SK-N-SH treated with all-trans-retinoic acid at 6 μM for 48 hours (cell line): ENCODE results near the gene PM20D1.

Experiments
- CREB5 ChIP-seq: fragments of 250-450 bp; sonication (Bioruptor Pico); IDR thresholded peaks from 2 replicates; pipeline ENCODE4 v1.5.1; 2020; ENCODE audit warnings: low read depth, mild to moderate bottlenecking, moderate library complexity
- GLIS3 ChIP-seq: fragments of 250-450 bp; sonication (Bioruptor Pico); IDR thresholded peaks from 2 replicates; pipeline ENCODE4 v1.5.0; 2020; ENCODE audit warnings: mild to moderate bottlenecking, moderate library complexity
- ISL1 ChIP-seq: fragments of 250-450 bp; sonication (Bioruptor Pico); IDR thresholded peaks from 2 replicates; pipeline ENCODE4 v2.1.2; 2022; ENCODE audit warnings: mild to moderate bottlenecking, moderate library complexity
- PATZ1 ChIP-seq: fragments of 250-450 bp; sonication (Bioruptor Pico); IDR thresholded peaks from 2 replicates; pipeline ENCODE4 v1.8.0; 2020; ENCODE audit warnings: mild to moderate bottlenecking, moderate library complexity, borderline replicate concordance
- PPARA ChIP-seq: fragments of 250-450 bp; sonication (Bioruptor Pico); IDR thresholded peaks from 2 replicates; pipeline ENCODE4 v1.5.0; 2020; ENCODE audit warnings: mild to moderate bottlenecking, borderline replicate concordance
- RARB ChIP-seq: fragments of 250-450 bp; sonication (Bioruptor Pico); IDR thresholded peaks from 2 replicates; pipeline ENCODE4 v1.8.0; 2021; ENCODE audit warnings: mild to moderate bottlenecking, moderate library complexity
- ZFP30 ChIP-seq: fragments of 450-650 bp; formaldehyde crosslinking; IDR thresholded peaks from 2 replicates; pipeline ENCODE4 v1.5.0; 2022; ENCODE audit warnings: mild to moderate bottlenecking, moderate library complexity
- ZNF565 ChIP-seq: fragments of 450-650 bp; formaldehyde crosslinking; conservative IDR thresholded peaks from 2 replicates; pipeline ENCODE4 v1.5.0; 2020; ENCODE audit warnings: low read depth, mild to moderate bottlenecking, moderate library complexity

- TF ChIP-seq ISL1 (CRISPR knock-in tag) (no peak), ZNF565 (CRISPR knock-in tag) (no peak), PPARA (no peak), GLIS3 (CRISPR knock-in tag) (no peak), CREB5 (CRISPR knock-in tag) (no peak), RARB (no peak), ZFP30 (CRISPR knock-in tag) (no peak), PATZ1 (CRISPR knock-in tag) (no peak)
These were observed 52.8 kb downstream of the PM20D1 start for GRCh38 chr1:205797168-205797567.
